Activated naive CD4-positive, alpha-beta T cell treated with anti-CD3 and anti-CD28 coated beads, Interleukin-2, amount 50 U/mL, for 24 hours (primary cell): Measurements from ENCODE around the gene CNTN1.

Experiments used
- H3K27ac Mint-ChIP-seq: one replicate; pipeline ENCODE4 v1.8.0; 2021; ENCODE audit warnings: mild to moderate bottlenecking, mixed read lengths
- H3K27me3 Mint-ChIP-seq: one replicate; pipeline ENCODE4 v1.8.0; 2021; ENCODE audit warnings: mixed read lengths
- H3K36me3 Mint-ChIP-seq: one replicate; pipeline ENCODE4 v1.8.0; 2021; ENCODE audit warnings: mixed read lengths
- H3K4me1 Mint-ChIP-seq: one replicate; pipeline ENCODE4 v1.8.0; 2021; ENCODE audit warnings: mixed read lengths
- H3K4me3 Mint-ChIP-seq: one replicate; pipeline ENCODE4 v1.8.0; 2021; ENCODE audit warnings: mild to moderate bottlenecking, mixed read lengths
- H3K9me3 Mint-ChIP-seq: one replicate; pipeline ENCODE4 v1.8.0; 2021; ENCODE audit warnings: mixed read lengths

CNTN1 gene

GRCh38 chr12:40684986-40685385, 7.3 kb upstream of the CNTN1 start:
- Mint-ChIP-seq H3K9me3 (no peaks in the 10 kb centered on the region), H3K27me3 (peaks cover 2% of the 10 kb centered on the region), H3K36me3 (no peaks in the 10 kb centered on the region), H3K27ac (no peak overlapping the region), H3K4me1 (no peaks in the 10 kb centered on the region), H3K4me3 (no peak overlapping the region)

DNA sequence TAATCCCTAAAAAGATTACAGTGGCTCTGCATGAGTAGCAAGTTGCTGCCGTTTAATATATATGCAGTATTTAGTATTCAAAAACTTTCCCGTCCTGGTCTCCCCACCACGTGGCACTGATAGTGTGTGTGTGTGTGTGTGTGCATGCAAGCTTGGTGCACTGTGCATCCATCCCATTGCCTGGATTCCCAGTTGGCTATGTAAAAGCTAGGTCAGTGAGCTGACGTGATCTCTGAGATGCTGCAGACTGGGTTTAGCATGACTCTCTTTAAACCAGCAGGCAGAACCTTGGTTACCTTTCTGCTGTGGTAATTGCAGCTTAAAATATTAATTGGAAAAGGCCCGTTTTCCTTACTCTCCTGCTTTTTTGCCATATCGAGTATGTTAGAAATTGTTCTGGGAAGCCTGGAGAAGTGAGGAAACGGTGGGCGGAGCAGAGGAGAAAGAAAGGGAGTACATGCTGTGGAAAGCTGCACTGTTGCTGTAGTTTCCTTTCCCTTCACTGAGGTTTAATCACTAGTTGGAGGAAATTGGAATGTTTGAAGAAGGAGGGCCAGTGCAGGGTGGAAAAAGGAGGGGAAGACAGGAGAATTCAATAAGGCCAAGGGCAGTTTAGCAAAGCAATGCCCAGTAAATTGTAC, 4.0 kb upstream of the CNTN1 start:
- no peaks in the 10 kb centered on the region for H3K4me1 Mint-ChIP-seq

DNA sequence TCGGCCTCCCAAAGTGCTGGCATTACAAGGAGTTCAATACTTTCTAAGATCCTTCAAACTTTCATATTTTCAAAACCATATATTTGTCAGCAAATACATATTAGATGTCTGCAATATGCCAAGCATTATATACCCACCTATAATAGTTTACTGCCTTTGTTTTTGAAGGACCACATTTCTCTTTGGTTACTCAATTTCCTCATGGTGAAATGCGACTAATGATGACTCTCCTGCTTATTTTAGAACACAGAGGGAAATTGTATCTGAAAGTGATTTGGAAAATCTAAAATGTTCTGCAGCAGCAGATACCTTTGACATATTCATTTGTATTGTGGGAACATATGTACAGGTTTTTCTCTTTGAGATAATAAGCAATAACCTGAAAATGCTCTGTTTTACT, 2.7 kb upstream of the CNTN1 start:
- no peaks in the 10 kb centered on the region for H3K36me3 Mint-ChIP-seq

More for the DNA sequence above, 4.0 kb upstream of the CNTN1 start:
- Mint-ChIP-seq H3K27ac (no peak overlapping the region), H3K4me3 (no peak overlapping the region), H3K9me3 (no peaks in the 10 kb centered on the region), H3K27me3 (peaks cover 6% of the 10 kb centered on the region), H3K36me3 (no peaks in the 10 kb centered on the region)

DNA sequence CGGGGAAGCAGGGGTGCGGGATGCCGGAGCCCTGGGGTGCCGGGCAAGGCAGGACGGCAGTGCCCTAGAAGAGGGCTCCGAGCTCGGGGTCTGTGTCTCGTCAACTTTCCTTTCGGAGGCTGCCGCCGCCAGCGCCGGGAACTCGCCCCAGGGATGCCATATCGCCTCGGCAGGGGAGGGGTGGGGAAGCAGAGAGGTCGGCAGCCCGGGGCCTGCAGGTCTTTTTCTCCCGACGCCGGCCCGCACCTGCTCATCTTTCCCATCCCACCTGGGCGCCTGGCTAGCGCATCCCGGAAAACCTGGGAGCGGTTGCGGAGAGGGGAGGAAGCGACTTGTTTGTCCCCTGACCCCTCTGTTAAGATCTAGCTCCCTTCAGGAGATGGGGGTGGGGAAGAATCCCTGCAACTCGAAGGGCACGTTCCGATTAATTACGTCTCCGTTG, 547 bp downstream of the CNTN1 start:
- no peaks in the 10 kb centered on the region for H3K9me3 Mint-ChIP-seq
- H3K36me3 Mint-ChIP-seq = no peaks in the 10 kb centered on the region
- H3K27me3 Mint-ChIP-seq = peaks cover 15% of the 10 kb centered on the region
- no peaks in the 10 kb centered on the region for H3K4me1 Mint-ChIP-seq
- no peak overlapping the region for H3K27ac Mint-ChIP-seq
- H3K4me3 Mint-ChIP-seq = no peak overlapping the region

More for the DNA sequence above, 2.7 kb upstream of the CNTN1 start:
- H3K27ac Mint-ChIP-seq = no peak overlapping the region
- no peaks in the 10 kb centered on the region for H3K4me1 Mint-ChIP-seq
- H3K27me3 Mint-ChIP-seq = peaks cover 11% of the 10 kb centered on the region
- H3K9me3 Mint-ChIP-seq = no peaks in the 10 kb centered on the region
- no peak overlapping the region for H3K4me3 Mint-ChIP-seq

GRCh38 chr12:40693207-40693821, 1.1 kb downstream of the CNTN1 start:
- no peaks in the 10 kb centered on the region for H3K4me1 Mint-ChIP-seq
- H3K4me3 Mint-ChIP-seq = no peak overlapping the region
- H3K36me3 Mint-ChIP-seq = no peaks in the 10 kb centered on the region
- H3K27ac Mint-ChIP-seq = no peak overlapping the region
- H3K27me3 Mint-ChIP-seq = peaks cover 15% of the 10 kb centered on the region
- no peaks in the 10 kb centered on the region for H3K9me3 Mint-ChIP-seq

- Mint-ChIP-seq H3K36me3 (no peaks in the 10 kb centered on the region), H3K4me3 (no peak overlapping the region), H3K27ac (no peak overlapping the region), H3K9me3 (peaks cover 6% of the 10 kb centered on the region), H3K27me3 (peaks cover 11% of the 10 kb centered on the region), H3K4me1 (no peaks in the 10 kb centered on the region)
These were observed 5.5 kb downstream of the CNTN1 start for GRCh38 chr12:40697566-40698259.

- Mint-ChIP-seq H3K4me1 (no peaks in the 10 kb centered on the region), H3K9me3 (peaks cover 6% of the 10 kb centered on the region), H3K27me3 (no peaks in the 10 kb centered on the region), H3K36me3 (no peaks in the 10 kb centered on the region), H3K4me3 (no peak overlapping the region), H3K27ac (no peak overlapping the region)
These were observed 9.5 kb downstream of the CNTN1 start for GRCh38 chr12:40701756-40702155.

GRCh38 chr12:40711121-40711520, 18.9 kb downstream of the CNTN1 start:
- Mint-ChIP-seq H3K27me3 (no peaks in the 10 kb centered on the region), H3K9me3 (no peaks in the 10 kb centered on the region), H3K27ac (no peak overlapping the region), H3K36me3 (no peaks in the 10 kb centered on the region), H3K4me3 (no peak overlapping the region), H3K4me1 (no peaks in the 10 kb centered on the region)

DNA sequence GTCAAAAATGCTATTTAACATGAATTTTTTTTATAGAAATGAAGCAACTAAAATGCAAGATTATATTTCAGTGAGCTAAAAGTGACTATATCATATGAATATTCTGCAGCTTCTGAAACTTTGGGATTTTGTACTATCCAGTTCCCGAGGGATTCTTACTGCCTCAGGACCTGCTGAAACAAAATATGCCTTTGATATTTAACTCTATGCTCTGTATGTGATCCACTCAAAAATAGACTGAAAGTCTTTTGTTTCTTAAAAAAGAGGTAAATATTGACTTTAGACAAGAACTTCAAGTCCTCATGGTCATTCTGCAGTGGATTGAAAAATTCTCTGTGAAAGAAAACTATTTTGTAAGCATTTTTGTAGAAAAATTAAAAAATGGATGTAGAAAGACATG, 22.4 kb downstream of the CNTN1 start:
- H3K9me3 Mint-ChIP-seq = no peaks in the 10 kb centered on the region
- H3K27ac Mint-ChIP-seq = no peak overlapping the region
- no peaks in the 10 kb centered on the region for H3K36me3 Mint-ChIP-seq
- no peaks in the 10 kb centered on the region for H3K27me3 Mint-ChIP-seq
- H3K4me3 Mint-ChIP-seq = no peak overlapping the region
- H3K4me1 Mint-ChIP-seq = no peaks in the 10 kb centered on the region

DNA sequence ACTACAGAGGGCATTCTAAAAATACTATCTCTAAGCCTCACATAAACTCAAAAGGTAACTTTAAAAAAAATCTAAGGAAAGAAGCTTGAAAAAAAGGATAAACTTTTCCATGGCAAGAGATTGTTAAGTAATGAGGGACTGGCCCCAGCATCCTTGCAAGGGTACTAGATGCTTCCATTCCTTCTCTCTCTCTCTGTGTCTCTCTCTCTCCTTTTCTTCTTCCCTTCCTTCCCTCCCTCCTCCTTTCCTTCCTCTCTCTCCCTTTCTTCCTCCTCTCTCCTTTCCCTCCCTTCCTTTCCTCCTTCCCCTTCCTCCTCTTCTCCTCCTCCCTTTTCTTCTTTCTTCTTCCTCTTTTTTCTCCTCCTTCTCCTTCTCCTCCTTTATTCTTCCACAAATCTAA, 23.8 kb downstream of the CNTN1 start:
- no peaks in the 10 kb centered on the region for H3K9me3 Mint-ChIP-seq
- H3K27ac Mint-ChIP-seq = no peak overlapping the region
- no peaks in the 10 kb centered on the region for H3K27me3 Mint-ChIP-seq
- no peak overlapping the region for H3K4me3 Mint-ChIP-seq
- H3K4me1 Mint-ChIP-seq = no peaks in the 10 kb centered on the region
- no peaks in the 10 kb centered on the region for H3K36me3 Mint-ChIP-seq

GRCh38 chr12:40717576-40717975, 25.3 kb downstream of the CNTN1 start:
- Mint-ChIP-seq H3K36me3 (no peaks in the 10 kb centered on the region), H3K27me3 (no peaks in the 10 kb centered on the region)

GRCh38 chr12:40718878-40719372, 26.7 kb downstream of the CNTN1 start:
- Mint-ChIP-seq H3K36me3 (no peaks in the 10 kb centered on the region), H3K9me3 (no peaks in the 10 kb centered on the region), H3K27ac (no peak overlapping the region), H3K4me3 (no peak overlapping the region), H3K27me3 (no peaks in the 10 kb centered on the region), H3K4me1 (no peaks in the 10 kb centered on the region)

More at GRCh38 chr12:40717576-40717975, 25.3 kb downstream of the CNTN1 start:
- Mint-ChIP-seq H3K27ac (no peak overlapping the region), H3K9me3 (no peaks in the 10 kb centered on the region), H3K4me1 (no peaks in the 10 kb centered on the region), H3K4me3 (no peak overlapping the region)

- H3K27ac Mint-ChIP-seq = no peak overlapping the region
- H3K4me3 Mint-ChIP-seq = no peak overlapping the region
- no peaks in the 10 kb centered on the region for H3K9me3 Mint-ChIP-seq
- H3K4me1 Mint-ChIP-seq = no peaks in the 10 kb centered on the region
- H3K36me3 Mint-ChIP-seq = no peaks in the 10 kb centered on the region
- no peaks in the 10 kb centered on the region for H3K27me3 Mint-ChIP-seq
These were observed 30.8 kb downstream of the CNTN1 start for GRCh38 chr12:40723001-40723400.

- Mint-ChIP-seq H3K9me3 (no peaks in the 10 kb centered on the region), H3K27ac (no peak overlapping the region), H3K4me1 (no peaks in the 10 kb centered on the region), H3K4me3 (no peak overlapping the region), H3K27me3 (no peaks in the 10 kb centered on the region), H3K36me3 (no peaks in the 10 kb centered on the region)
These were observed 34.1 kb downstream of the CNTN1 start for GRCh38 chr12:40726366-40726765.

DNA sequence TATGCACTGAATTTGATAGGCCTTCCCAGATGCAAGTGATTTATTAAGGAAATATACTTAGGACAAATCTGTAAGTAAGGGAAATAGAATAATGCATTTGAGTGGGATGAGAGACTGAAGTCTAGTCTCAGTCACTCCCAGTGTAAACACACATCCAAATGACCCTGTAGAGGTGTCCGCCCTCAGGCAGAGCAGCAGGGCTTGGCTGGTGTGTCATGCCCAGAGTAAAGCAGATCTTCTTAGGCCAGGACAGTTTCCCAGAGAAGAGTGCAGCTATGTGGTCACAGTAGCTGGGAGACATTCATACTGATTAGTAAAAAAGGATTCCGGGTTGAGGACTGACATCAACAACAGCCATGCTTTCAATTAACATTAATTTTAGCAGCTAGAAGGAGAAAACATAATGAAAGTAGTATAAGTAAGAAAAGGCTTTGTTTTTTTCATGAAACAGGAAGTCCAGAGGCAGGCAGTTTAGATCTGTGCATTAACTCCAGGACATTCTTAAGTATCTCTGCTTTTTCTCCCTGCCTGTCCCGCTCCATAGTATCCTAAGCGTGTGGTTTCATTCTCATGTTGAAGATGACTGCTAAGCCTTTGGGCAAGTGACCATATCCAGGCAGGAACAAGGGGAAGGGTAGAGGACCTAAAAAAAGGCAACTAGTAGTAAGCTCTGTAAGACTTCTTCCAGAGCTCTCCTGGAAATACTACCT, 35.7 kb downstream of the CNTN1 start:
- Mint-ChIP-seq H3K36me3 (no peaks in the 10 kb centered on the region), H3K27me3 (no peaks in the 10 kb centered on the region), H3K27ac (no peak overlapping the region), H3K4me1 (no peaks in the 10 kb centered on the region), H3K4me3 (no peak overlapping the region), H3K9me3 (no peaks in the 10 kb centered on the region)

GRCh38 chr12:40730281-40730680, 38.0 kb downstream of the CNTN1 start:
- Mint-ChIP-seq H3K4me1 (no peaks in the 10 kb centered on the region), H3K36me3 (no peaks in the 10 kb centered on the region), H3K9me3 (no peaks in the 10 kb centered on the region), H3K27me3 (no peaks in the 10 kb centered on the region), H3K27ac (no peak overlapping the region), H3K4me3 (no peak overlapping the region)
